Measurements from ENCODE around the gene ATP9B. TPM values are rescaled to one million over a fixed set of nuclear protein-coding genes. Genes with fewer than 3 reads are reported as not detected.
A peak's percentile ranks its signal among the peaks of the same experiment; 100 is the strongest.

Gene ATP9B
- total RNA-seq, 2 donors from 2014 or later = 15.4 to 17.6 TPM

GRCh38 chr18:79397830-79398761 lies 328.9 kb downstream of the ATP9B start:
- no peaks in the 10 kb centered on the region for H3K27me3 ChIP-seq
- no peaks in the 10 kb centered on the region for H3K36me3 ChIP-seq
- no peaks in the 10 kb centered on the region for H3K9me3 ChIP-seq
- TF ChIP-seq, protein P1, sequence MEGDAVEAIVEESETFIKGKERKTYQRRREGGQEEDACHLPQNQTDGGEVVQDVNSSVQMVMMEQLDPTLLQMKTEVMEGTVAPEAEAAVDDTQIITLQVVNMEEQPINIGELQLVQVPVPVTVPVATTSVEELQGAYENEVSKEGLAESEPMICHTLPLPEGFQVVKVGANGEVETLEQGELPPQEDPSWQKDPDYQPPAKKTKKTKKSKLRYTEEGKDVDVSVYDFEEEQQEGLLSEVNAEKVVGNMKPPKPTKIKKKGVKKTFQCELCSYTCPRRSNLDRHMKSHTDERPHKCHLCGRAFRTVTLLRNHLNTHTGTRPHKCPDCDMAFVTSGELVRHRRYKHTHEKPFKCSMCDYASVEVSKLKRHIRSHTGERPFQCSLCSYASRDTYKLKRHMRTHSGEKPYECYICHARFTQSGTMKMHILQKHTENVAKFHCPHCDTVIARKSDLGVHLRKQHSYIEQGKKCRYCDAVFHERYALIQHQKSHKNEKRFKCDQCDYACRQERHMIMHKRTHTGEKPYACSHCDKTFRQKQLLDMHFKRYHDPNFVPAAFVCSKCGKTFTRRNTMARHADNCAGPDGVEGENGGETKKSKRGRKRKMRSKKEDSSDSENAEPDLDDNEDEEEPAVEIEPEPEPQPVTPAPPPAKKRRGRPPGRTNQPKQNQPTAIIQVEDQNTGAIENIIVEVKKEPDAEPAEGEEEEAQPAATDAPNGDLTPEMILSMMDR (IDR thresholded peaks at IDR 0.05) = no peak
- H3K27ac ChIP-seq = no peak overlapping the region
- DNase-seq (ENCODE audit: low spot score) = no peak
- H3K4me3 ChIP-seq = no peak overlapping the region
- peaks cover 0 to 53% of the 10 kb centered on the region in 2 donors for H3K4me1 ChIP-seq

DNA sequence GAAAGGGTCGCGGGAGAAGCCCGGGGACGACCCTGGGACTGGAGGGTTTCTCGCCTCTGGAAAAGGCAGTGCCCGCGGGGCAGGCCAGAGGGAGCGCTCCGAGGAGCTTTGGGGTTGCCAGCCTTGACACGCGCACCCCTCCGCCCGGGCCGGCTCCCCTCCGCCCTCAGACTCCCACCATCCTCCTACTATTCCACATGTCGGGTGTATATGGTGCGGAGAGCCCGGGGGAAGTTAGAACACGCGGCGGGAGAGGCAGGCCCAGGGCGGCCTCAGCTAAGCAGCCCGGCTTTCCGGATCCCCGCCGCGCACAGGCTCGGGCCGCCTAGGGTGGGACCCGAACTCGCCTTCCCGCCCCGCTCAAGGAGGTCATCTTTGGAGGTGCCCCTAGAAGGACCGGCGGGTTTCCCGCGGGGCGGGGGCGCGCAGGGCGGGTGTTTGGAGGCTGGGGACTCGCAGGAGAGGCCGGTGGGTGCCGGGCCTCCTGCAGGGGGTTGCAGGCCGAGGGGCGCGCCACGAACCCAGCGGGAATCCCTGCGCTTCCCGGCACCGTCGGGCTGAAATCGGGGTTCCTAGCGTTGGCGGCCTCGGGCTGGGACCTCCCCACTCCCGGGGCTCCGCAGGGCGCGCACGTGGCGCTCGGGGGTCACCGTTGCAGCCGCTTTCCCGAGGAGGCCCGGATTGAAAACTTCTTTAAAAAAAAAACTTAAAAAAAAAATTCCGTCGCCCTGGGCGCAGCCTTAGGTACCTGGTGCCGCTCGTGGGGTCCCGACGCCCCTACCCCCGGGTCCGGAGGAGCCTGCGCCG lies 330.3 kb downstream of the ATP9B start:
- Histone ChIP-seq H3K36me3 (no peaks in the 10 kb centered on the region), H3K4me3 (peak overlapping the region; percentile 70 to 89), H3K27ac (peak overlapping the region; percentile 89 to 91), H3K4me1 (peaks cover 0 to 57% of the 10 kb centered on the region in 2 donors), H3K9me3 (no peaks in the 10 kb centered on the region), H3K27me3 (no peaks in the 10 kb centered on the region)
- TF ChIP-seq, protein P1 (IDR thresholded peaks at IDR 0.05) = no peak
- no peak for DNase-seq (ENCODE audit: low spot score)

GRCh38 chr18:79400091-79400590 lies 330.9 kb downstream of the ATP9B start:
- Histone ChIP-seq H3K9me3 (no peaks in the 10 kb centered on the region), H3K36me3 (no peaks in the 10 kb centered on the region), H3K4me1 (peaks cover 0 to 57% of the 10 kb centered on the region in 2 donors), H3K27me3 (no peaks in the 10 kb centered on the region), H3K27ac (peak overlapping the region; percentile 89 to 91), H3K4me3 (peak overlapping the region; percentile 70 to 89)
- TF ChIP-seq, protein P1 (IDR thresholded peaks at IDR 0.05) = peak in 1 of 2 donors; percentile 27
- DNase-seq (ENCODE audit: low spot score) = no peak

GRCh38 chr18:79400591-79401381 lies 331.6 kb downstream of the ATP9B start:
- H3K27ac ChIP-seq = peak overlapping the region; percentile 89 to 91
- no peaks in the 10 kb centered on the region for H3K36me3 ChIP-seq
- H3K9me3 ChIP-seq = no peaks in the 10 kb centered on the region
- peak overlapping the region; percentile 70 to 89 for H3K4me3 ChIP-seq
- H3K4me1 ChIP-seq = peaks cover 0 to 61% of the 10 kb centered on the region in 2 donors
- TF ChIP-seq, protein P1 (IDR thresholded peaks at IDR 0.05) = no peak
- H3K27me3 ChIP-seq = no peaks in the 10 kb centered on the region
- no peak for DNase-seq (ENCODE audit: low spot score)

All from right atrium auricular region (tissue), 2 donors.